ENCODE results near the gene CCL4.

DNA sequence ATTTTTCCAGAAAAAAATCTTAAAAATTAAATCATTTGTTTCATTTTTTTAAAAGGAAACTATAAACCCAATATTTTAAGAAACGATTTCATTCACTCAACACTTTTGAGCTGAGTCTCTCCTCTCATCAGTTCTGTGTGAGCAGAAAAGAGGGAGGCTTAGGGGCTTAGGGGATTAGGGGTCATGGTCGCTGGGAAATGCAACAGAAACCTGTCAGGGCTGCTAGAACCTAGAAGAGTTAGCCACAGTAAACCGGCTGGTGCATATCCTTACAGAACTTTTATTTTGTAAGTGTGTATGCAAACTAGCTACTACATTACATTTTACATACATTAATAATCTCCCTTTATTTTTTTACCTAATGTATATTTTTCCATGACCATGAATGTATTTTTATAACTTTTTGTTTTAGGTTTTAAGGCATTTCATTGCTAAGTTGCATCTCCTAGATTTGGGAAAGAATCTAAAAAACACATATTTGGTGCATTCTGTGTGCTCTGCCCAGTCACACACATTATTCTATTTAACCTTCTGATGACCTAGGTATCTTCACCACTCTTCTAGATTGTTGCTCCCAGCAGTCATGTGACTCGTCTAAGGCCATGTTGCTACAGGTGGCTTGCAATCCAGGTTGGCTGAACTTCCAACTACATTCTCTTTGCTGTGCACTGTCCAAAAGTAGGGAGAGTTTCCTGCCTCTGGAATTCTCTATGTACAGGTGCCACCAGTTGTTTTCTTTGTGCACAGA lies 48.4 kb downstream of the CCL4 start:
- TF ChIP-seq, protein P1, sequence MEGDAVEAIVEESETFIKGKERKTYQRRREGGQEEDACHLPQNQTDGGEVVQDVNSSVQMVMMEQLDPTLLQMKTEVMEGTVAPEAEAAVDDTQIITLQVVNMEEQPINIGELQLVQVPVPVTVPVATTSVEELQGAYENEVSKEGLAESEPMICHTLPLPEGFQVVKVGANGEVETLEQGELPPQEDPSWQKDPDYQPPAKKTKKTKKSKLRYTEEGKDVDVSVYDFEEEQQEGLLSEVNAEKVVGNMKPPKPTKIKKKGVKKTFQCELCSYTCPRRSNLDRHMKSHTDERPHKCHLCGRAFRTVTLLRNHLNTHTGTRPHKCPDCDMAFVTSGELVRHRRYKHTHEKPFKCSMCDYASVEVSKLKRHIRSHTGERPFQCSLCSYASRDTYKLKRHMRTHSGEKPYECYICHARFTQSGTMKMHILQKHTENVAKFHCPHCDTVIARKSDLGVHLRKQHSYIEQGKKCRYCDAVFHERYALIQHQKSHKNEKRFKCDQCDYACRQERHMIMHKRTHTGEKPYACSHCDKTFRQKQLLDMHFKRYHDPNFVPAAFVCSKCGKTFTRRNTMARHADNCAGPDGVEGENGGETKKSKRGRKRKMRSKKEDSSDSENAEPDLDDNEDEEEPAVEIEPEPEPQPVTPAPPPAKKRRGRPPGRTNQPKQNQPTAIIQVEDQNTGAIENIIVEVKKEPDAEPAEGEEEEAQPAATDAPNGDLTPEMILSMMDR (optimal IDR thresholded peaks at IDR 0.05 in 1 of 3, IDR thresholded peaks at IDR 0.05 in 1 of 3, conservative IDR thresholded peaks at IDR 0.05 in 1 of 3; ENCODE audit: extremely low read depth in 1 of 3, insufficient read depth in 2 of 3, low read length in 3 of 3) = no peak
- no peak for TF ChIP-seq EZH2 (IDR thresholded peaks at IDR 0.05; ENCODE audit: low read length)
